HCT116 (cell line): ENCODE data around the gene ZNF3. TPM values are rescaled to one million over a fixed set of nuclear protein-coding genes. Genes with fewer than 3 reads are reported as not detected.

Experiments
- JUND ChIP-seq: IDR thresholded peaks from 2 replicates; pipeline ENCODE4 v1.6.1; 2012
- POLR2A ChIP-seq: IDR thresholded peaks from 2 replicates; pipeline ENCODE4 v1.7.0; 2011; ENCODE audit warnings: borderline replicate concordance; ENCODE audit not compliant: insufficient read depth, insufficient read length; ENCODE audit errors: extremely low read depth
- REST ChIP-seq: IDR thresholded peaks from 2 replicates; pipeline ENCODE4 v1.6.1; 2012; ENCODE audit warnings: low read depth
- ZBTB33 ChIP-seq: IDR thresholded peaks from 2 replicates; pipeline ENCODE4 v1.6.1; 2011; ENCODE audit warnings: mild to moderate bottlenecking, low read length, moderate library complexity; ENCODE audit not compliant: insufficient replicate concordance; ENCODE audit errors: extremely low read depth
- ZNF274 ChIP-seq: fragments of 200-500 bp; sonication (Bioruptor generic); IDR thresholded peaks from 2 replicates; pipeline ENCODE4 v1.6.1; 2014; ENCODE audit warnings: mild to moderate bottlenecking, low read depth, low read length, inconsistent platforms
- total RNA-seq: library from RNA; stranded (reverse); gene quantifications from one replicate; pipeline ENCODE4 v1.2.1, GENCODE V29; 2021; ENCODE audit not compliant: unreplicated experiment

The ZNF3 gene
- total RNA-seq, 1 experiment from 2014 or later, result 28.2 TPM

- TF ChIP-seq REST (no peak), ZNF274 (no peak), POLR2A (no peak), ZBTB33 (no peak), JUND (no peak)
Measured at GRCh38 chr7:100126239-100126930, 44.9 kb upstream of the ZNF3 start (continued).
